Activated CD4-positive, alpha-beta T cell treated with anti-CD3 and anti-CD28 coated beads, Interleukin-2, amount 50 U/mL, for 24 hours (primary cell): ENCODE data around the gene C1QTNF1.
"Not testable (repeated sequence)": the region's sequence is repeated elsewhere in the genome, so short reads cannot be mapped to it uniquely, and the experiment has no call there.

Experiments
- DNase-seq, 2 donors: peaks; one replicate each; pipeline ENCODE4 v3.0.0-alpha.2; 2020; ENCODE audit warnings: low read depth in 1 of 2, low spot score in 1 of 2

The C1QTNF1 gene

DNA sequence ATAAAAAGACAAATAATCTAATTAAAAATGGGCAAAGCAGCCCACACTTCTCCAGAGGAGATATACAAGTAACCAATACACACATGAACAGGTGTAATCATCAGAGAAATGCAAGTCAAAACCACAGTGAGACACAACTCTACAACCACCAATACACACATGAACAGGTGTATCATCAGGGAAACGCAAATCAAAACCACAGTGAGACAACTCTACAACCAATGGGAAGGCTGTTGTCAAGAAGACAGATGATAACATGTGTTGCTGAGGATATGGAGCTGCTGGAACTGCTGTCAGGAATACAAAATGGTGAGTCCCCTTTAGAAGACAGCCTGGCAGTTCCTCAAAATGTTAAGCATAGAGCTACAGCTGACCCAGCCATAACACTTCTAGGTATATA lies 28.2 kb downstream of the C1QTNF1 start:
- no peak for DNase-seq

GRCh38 chr17:79053251-79053925 lies 29.4 kb downstream of the C1QTNF1 start:
- no peak for DNase-seq

DNA sequence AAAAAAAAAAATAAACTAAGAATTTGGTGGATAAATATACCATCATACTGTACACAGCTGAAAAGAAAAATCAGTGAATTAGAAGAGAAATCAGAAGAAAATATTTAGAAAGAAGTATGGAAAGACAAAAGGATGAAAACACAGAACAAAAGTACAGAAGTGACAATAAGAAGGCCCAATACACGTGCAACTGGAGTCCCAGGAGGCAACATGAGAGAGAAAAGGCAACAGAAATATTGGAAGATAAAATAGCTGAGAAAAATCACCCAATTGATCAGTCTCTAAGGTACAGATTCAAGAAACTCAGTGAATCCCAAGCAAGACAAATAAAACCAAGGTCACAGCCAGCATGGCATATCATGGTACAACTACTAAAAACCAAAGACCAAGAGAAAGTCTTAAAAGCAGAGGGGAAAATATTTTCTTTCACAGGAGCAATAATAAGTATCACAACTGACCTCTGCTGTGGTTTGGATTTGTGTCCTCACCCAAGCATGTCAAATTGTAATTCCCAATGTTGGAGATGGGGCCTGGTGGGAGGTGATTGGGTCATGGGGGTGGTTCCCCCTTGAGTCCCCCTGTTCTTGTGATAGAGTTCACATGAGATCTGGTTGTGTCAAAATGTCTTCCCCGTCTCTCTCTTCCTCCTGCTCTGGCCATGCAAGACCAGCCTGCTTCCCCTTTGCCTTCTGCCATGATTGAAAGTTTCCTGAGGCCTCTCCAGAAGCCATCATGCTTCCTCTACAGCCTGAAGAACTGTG lies 30.4 kb downstream of the C1QTNF1 start:
- DNase-seq, result no peak

DNA sequence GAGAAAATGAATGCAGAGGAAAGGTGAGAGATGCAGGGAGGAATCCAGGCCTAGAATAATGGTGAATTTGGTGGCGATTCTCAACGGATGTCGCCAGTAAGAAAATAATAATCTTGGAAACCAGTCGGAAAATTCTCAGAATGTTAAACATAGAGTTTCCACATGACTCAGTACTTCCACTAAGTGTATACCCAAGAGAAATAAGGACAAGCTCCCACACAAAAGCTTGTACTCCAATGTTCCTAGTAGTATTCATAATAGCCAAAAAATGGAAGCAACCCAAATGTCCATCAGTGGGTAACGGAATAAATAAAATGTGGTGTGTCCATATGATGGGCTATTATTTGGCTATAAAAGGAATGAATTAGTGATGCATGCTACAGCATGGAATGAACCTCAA lies 31.2 kb downstream of the C1QTNF1 start:
- DNase-seq, result no peak

GRCh38 chr17:79057737-79058385 lies 33.9 kb downstream of the C1QTNF1 start:
- DNase-seq, result no peak

DNA sequence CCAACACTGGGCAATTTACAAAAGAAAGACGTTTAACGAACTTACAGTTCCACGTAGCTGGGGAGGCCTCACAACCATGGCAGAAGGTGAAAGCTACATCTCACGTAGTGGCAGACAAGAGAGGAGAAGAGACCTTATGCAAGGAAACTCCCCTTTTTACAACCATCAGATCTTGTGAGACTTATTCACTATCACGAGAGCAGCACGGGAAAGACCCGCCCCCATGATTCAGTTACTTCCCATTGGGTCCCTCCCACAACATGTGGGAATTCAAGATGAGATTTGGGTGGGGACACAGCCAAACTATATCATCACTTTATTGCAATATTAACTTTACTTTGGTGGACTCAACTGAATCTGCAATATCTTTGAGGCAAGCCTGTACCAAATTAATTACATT lies 38.7 kb downstream of the C1QTNF1 start:
- no peak for DNase-seq

DNA sequence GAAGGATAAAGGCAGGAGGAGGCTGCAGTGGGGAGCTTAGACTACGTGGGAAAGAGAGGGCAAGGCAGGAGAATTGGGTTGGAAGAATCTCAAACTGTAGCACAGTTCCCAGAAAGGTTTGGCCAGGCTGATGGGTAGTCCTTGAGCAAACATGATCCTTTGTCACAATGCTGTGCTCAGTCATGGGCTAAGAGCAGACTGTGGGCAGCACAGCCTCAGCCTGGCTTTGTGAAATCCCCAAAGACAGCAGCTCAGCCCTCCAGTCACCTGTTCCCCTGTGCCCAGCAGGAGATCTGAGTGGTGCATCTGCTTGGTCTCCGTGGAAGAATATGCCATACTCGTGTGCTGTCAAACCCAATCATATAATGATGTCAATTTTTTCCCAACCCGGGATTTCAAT lies 40.1 kb downstream of the C1QTNF1 start:
- no peak for DNase-seq

- DNase-seq, result peak in 1 of 2 donors; percentile 49
These were observed 41.2 kb downstream of the C1QTNF1 start for GRCh38 chr17:79065105-79065670.

GRCh38 chr17:79066963-79067362 lies 43.0 kb downstream of the C1QTNF1 start:
- no peak for DNase-seq

DNA sequence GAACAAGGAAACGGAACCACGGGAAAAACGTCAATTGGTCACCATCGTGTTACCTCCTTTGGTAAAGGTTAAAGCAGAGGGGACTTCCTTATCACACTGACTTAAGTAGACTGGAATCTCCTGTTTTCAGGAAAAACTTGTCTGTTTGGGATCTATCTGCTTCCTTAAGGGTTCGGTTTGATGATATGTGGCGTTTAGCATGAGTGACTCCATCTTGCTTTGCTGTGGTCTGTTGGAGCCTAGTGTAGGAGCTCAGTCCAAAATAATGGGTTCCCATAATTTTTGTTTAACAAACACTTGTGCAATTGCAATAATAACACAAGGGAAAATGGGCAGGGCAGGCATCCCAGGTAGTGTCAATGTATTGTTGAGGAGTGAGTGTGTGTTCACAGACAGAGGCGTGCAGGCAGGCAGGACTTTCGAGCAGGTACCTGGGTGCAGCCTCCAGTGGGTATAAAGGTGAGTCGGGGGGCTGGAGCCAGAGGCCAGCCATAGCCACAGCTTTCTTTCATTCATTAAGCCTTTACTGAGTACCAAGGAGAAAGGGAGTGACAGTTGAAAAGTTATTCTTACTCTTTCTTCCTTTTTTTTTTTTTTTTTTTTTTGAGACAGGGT lies 46.4 kb downstream of the C1QTNF1 start:
- DNase-seq, result no peak

DNA sequence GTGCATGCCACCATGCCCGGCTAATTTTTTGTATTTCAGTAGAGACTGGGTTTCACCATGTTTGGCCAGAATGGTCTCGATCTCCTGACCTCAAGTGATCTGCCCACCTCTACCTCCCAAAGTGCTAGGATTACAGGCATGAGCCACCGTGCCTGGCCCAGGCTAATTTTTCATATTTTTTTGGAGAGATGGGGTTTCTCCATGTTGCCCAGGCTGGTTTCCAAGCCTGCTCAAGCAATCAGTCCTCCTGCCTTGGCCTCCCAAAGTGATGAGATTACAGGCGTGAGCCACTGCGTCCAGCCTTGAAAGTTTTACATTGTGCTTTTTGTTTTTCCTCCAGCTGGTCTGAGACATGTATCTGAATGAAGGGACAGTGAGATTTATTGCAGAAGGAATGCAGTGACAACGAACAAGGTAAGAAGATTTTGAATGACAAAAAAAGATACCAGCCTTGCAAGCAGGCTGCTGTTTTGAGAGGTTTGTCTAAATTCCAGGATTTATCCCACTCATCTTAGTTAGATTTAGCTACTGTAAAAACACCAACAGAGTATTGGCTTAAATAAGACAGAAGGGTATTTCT lies 47.3 kb downstream of the C1QTNF1 start:
- no peak for DNase-seq

DNA sequence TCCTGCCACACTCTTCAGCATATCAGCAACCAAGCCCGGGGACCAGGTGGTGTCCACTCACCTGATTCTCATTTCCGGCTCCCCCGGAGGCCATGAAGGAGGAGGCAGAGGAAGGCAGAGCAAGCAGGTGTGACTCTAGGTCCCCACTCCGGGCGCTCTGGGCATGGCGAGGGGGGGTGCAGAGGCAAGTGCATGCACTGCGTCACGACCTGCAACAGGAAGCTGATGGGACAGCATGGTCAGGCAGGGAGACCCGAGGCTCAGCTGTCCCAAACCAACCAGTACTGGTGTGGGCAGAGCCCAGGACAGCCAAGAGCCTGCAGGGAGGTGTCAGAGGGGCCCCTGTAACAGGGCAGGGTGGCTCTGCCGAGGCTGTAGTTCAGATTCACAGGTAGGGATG lies 48.6 kb downstream of the C1QTNF1 start:
- DNase-seq, result no peak

DNA sequence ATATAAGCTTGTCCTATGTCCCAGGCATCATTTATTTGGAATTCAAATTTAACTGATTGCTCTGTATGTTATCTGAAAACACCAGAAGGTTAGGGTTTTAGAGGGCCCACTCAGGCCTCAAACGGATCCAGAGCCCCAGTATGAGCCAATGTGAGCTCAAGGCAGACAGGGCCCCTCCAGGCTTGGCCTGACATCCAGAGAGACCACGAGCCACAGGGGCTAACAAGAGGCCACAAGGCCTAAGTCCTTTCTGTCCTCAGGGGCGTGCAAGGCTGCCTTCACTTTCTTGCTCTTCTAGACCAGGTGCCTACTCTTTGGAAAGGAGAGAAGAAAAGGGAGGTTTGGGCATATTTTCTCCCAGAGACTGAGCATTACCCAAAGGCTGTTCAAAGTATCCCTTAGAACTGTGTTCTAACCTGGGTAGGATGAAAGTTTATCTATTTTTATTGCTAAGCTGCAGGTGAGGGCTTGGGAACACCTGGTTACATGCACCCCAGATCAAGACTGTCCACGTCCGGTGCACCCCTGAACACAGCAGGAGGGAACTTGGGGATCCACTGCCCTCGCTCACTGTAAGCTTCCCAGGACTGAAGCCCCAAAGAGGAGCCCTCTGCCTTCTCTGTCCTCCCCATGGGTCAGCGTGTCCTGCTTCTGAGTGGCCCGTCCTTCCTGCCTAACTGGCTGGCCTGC lies 49.2 kb downstream of the C1QTNF1 start:
- no peak for DNase-seq

DNA sequence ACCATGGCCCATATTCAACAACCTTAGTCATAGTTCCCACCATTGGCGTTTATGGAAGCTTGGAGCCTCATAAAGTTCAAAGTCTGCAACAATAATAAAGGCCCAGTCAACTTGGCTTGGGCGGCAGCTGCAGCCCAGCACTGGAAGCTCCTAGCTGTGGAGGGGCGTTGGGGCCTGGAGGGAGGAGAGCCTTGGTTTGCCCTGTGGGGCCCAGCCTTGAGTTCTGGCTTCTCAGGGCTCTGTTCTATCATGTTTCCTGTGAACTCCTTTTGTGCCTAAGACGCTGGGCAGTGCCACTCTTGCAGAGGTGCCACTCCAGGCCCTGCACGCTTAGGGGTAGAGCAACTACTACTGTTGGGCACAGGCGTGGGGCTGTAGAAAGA lies 49.7 kb downstream of the C1QTNF1 start:
- DNase-seq, result no peak

GRCh38 chr17:79074121-79074648 lies 50.2 kb downstream of the C1QTNF1 start:
- not testable (repeated sequence) for DNase-seq

- DNase-seq, result peak; percentile 83 to 87
These were observed 50.9 kb downstream of the C1QTNF1 start, which contains the start of gene ENGASE for GRCh38 chr17:79074649-79075445. Gene ENGASE, plus strand, starts transcription at chr17:79074824. Its CDS starts 121 bp downstream, at chr17:79074945.

DNA sequence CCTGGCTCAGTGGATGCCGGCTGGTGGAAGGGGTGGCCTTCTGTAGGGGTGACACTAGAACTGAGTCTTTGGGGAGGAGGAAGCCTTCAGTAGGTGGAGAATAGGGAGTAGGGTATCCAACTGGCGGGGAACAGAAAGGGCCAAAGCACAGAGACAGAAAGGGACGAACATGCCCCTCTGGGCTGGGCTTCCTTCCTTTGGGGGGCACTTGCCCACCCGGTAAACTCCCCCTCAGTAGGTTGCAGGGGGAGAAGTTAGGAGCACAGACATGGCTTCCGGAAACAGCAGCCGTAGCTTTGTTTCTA lies 51.4 kb downstream of the C1QTNF1 start:
- DNase-seq, result no peak

GRCh38 chr17:79075861-79076406 lies 52.0 kb downstream of the C1QTNF1 start:
- DNase-seq, result no peak

DNA sequence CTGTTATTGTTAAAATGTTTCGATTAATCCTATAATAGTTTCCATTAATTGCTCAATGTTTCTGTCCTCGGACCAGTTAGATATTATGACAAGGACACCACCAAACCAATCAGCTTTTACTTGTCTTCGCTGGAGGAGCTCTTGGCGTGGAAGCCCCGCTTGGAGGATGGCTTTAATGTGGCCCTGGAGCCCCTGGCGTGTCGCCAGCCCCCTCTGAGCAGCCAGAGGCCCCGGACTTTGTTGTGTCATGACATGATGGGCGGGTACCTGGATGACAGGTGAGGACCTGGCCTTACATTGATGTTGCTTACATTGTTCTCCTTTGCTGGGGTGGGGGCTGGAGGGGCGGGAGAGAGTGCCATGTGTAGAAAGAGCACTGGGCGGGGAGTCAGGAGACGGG lies 53.6 kb downstream of the C1QTNF1 start:
- DNase-seq, result no peak
